Activated CD8-positive, alpha-beta T cell treated with anti-CD3 and anti-CD28 coated beads for 36 hours (primary cell): ENCODE results near the gene PRODH2. TPM values are rescaled to one million over a fixed set of nuclear protein-coding genes. Genes with fewer than 3 reads are reported as not detected.

ENCODE experiments used
- ATAC-seq: fragments of 200-7000 bp; cut with Tn5 transposase; one replicate; pipeline ENCODE4 v1.10.0; 2021; ENCODE audit warnings: mild to moderate bottlenecking, moderate library complexity
- CTCF ChIA-PET: fragments of 350-600 bp; sonication (Branson Sonifier 250); formaldehyde crosslinking; loops from one replicate; lab custom pipeline; 2021; ENCODE audit warnings: antibody characterized with exemption; lab: Charles Lee
- POLR2A ChIA-PET: fragments of 350-600 bp; sonication (Branson Sonifier 250); formaldehyde crosslinking; loops from one replicate; lab custom pipeline; 2021; ENCODE audit warnings: antibody characterized with exemption; lab: Charles Lee
- DNase-seq: peaks from one replicate; pipeline ENCODE4 v3.0.0-alpha.2; 2020
- H3K27ac Mint-ChIP-seq: one replicate; pipeline ENCODE4 v1.8.0; 2021; ENCODE audit warnings: mild to moderate bottlenecking, mixed read lengths
- H3K27me3 Mint-ChIP-seq: one replicate; pipeline ENCODE4 v1.8.0; 2021; ENCODE audit warnings: mixed read lengths
- H3K36me3 Mint-ChIP-seq: one replicate; pipeline ENCODE4 v1.8.0; 2021; ENCODE audit warnings: low read depth, mixed read lengths
- H3K4me1 Mint-ChIP-seq: one replicate; pipeline ENCODE4 v1.8.0; 2021; ENCODE audit warnings: low read depth, mixed read lengths
- H3K4me3 Mint-ChIP-seq: one replicate; pipeline ENCODE4 v1.8.0; 2021; ENCODE audit warnings: mild to moderate bottlenecking, moderate library complexity, mixed read lengths
- H3K9me3 Mint-ChIP-seq: one replicate; pipeline ENCODE4 v1.8.0; 2021; ENCODE audit warnings: mixed read lengths
- CTCF ChIP-seq: fragments of 200-600 bp; IDR thresholded peaks from one replicate; pipeline ENCODE4 v1.8.0; 2022; ENCODE audit warnings: antibody characterized with exemption, mild to moderate bottlenecking
- intact Hi-C: fragments of 100-400 bp; cut with micrococcal nuclease; formaldehyde crosslinking; loops from one replicate; pipeline ENCODE4 v1.10.0; 2022
- total RNA-seq, 2 experiments: library from RNA; stranded (reverse); gene quantifications; one replicate each; pipeline ENCODE4 v1.2.3, GENCODE V29; 2021

The PRODH2 gene
- total RNA-seq, 2 experiments from 2014 or later: not detected

- Mint-ChIP-seq H3K27me3 (peaks cover 1% of the 10 kb centered on the region), H3K36me3 (peaks cover 13% of the 10 kb centered on the region), H3K27ac (peak overlapping the region; percentile 42), H3K4me1 (peaks cover 31% of the 10 kb centered on the region), H3K4me3 (peak overlapping the region; percentile 27), H3K9me3 (no peaks in the 10 kb centered on the region)
- no peak for ATAC-seq
- ChIA-PET CTCF (interaction anchor here (1.1 kb wide), 1 partner anchor 10 kb away, joined by 3 read pairs; no protein-coding TSS in a partner anchor), POLR2A (interaction anchor here (0.6 to 1.6 kb wide), 3 partner anchors 9 to 37 kb away, joined by 3 to 4 read pairs (median 3); no protein-coding TSS in a partner anchor)
- TF ChIP-seq CTCF: no peak
- intact Hi-C loops: no loop called here
- DNase-seq: no peak
Measured at GRCh38 chr19:35750167-35750566, 62.5 kb downstream of the PRODH2 start.

Other genes starting within 250 kb of the PRODH2 start
- gene ATP4A, start 249.2 kb downstream of the PRODH2 start, total RNA-seq: not detected
- not detected for gene PMIS2, start 226.7 kb downstream of the PRODH2 start, total RNA-seq
- gene HAUS5, start 200.1 kb downstream of the PRODH2 start, total RNA-seq: 10 to 100 TPM; 38.3 to 40.0 TPM
- gene RBM42, start 183.8 kb downstream of the PRODH2 start, total RNA-seq: 10 to 100 TPM; 82.9 to 95.2 TPM
- gene ETV2, start 171.1 kb downstream of the PRODH2 start, total RNA-seq: 1 to 10 TPM; 1.2 to 1.4 TPM
- 100 to 1,000 TPM; 432 to 437 TPM for gene COX6B1, start 164.5 kb downstream of the PRODH2 start, total RNA-seq
- gene UPK1A, start 146.3 kb downstream of the PRODH2 start, total RNA-seq: 1 to 10 TPM; 1.8 to 2.2 TPM
- 100 to 1,000 TPM; 410 to 420 TPM for gene ZBTB32, start 108.3 kb downstream of the PRODH2 start, total RNA-seq
- 10 to 100 TPM; 62.9 to 63.6 TPM for gene KMT2B, start 94.8 kb downstream of the PRODH2 start, total RNA-seq
- gene IGFLR1, start 70.4 kb downstream of the PRODH2 start, total RNA-seq: 100 to 1,000 TPM; 140 to 143 TPM
- gene U2AF1L4, start 67.4 kb downstream of the PRODH2 start, total RNA-seq: 10 to 100 TPM; 41.7 to 42.5 TPM
- gene PSENEN, start 67.2 kb downstream of the PRODH2 start, total RNA-seq: 10 to 100 TPM; 37.2 to 41.3 TPM
- 1 to 10 TPM; 4.5 to 7.8 TPM for gene LIN37, start 64.3 kb downstream of the PRODH2 start, total RNA-seq
- under 1 TPM; 0.85 to 0.95 TPM for gene HSPB6, start 55.8 kb downstream of the PRODH2 start, total RNA-seq
- gene PROSER3, start 54.7 kb downstream of the PRODH2 start, total RNA-seq: 10 to 100 TPM; 40.7 to 41.1 TPM
- 10 to 100 TPM; 27.1 to 29.8 TPM for gene ARHGAP33, start 37.3 kb downstream of the PRODH2 start, total RNA-seq
- gene NPHS1, start 39.7 kb upstream of the PRODH2 start, total RNA-seq: not detected
- gene KIRREL2, start 44.1 kb upstream of the PRODH2 start, total RNA-seq: 1 to 10 TPM; 1.4 TPM
- 1 to 10 TPM; 2.0 to 2.1 TPM for gene APLP1, start 55.7 kb upstream of the PRODH2 start, total RNA-seq
- 10 to 100 TPM; 80.8 to 81.2 TPM for gene NFKBID, start 87.7 kb upstream of the PRODH2 start, total RNA-seq
- gene HCST, start 89.7 kb upstream of the PRODH2 start, total RNA-seq: 10 to 100 TPM; 57.1 to 72.0 TPM
- 1 to 10 TPM in 1 of 2 experiments, under 1 TPM in 1; 0.81 to 1.5 TPM for gene TYROBP, start 95.5 kb upstream of the PRODH2 start, total RNA-seq
- gene LRFN3, start 123.5 kb upstream of the PRODH2 start, total RNA-seq: 1 to 10 TPM; 4.8 to 6.6 TPM
- gene SDHAF1, start 182.3 kb upstream of the PRODH2 start, total RNA-seq: 10 to 100 TPM; 22.8 to 24.7 TPM
- 1 to 10 TPM; 2.4 to 3.3 TPM for gene SYNE4, start 196.0 kb upstream of the PRODH2 start, total RNA-seq
- 10 to 100 TPM; 36.5 to 37.5 TPM for gene ALKBH6, start 201.4 kb upstream of the PRODH2 start, total RNA-seq
- gene CLIP3, start 220.0 kb upstream of the PRODH2 start, total RNA-seq: 1 to 10 TPM in 1 of 2 experiments, under 1 TPM in 1; 0.74 to 1.2 TPM
- 1 to 10 TPM; 3.4 to 3.7 TPM for gene THAP8, start 241.4 kb upstream of the PRODH2 start, total RNA-seq
- gene WDR62, start 242.1 kb upstream of the PRODH2 start, total RNA-seq: 10 to 100 TPM; 19.8 to 22.6 TPM